GM21360 (cell line): Measurements from ENCODE around the gene PALM2AKAP2.
A peak's percentile ranks its signal among the peaks of the same experiment; 100 is the strongest.
"Not testable (repeated sequence)": the region's sequence is repeated elsewhere in the genome, so short reads cannot be mapped to it uniquely, and the experiment has no call there.

Experiments used
- ATAC-seq: cut with Tn5 transposase; IDR thresholded peaks from one replicate; pipeline ENCODE4 v1.9.1; 2021; ENCODE audit warnings: mild to moderate bottlenecking, moderate library complexity; ENCODE audit not compliant: unreplicated experiment

PALM2AKAP2 gene

DNA sequence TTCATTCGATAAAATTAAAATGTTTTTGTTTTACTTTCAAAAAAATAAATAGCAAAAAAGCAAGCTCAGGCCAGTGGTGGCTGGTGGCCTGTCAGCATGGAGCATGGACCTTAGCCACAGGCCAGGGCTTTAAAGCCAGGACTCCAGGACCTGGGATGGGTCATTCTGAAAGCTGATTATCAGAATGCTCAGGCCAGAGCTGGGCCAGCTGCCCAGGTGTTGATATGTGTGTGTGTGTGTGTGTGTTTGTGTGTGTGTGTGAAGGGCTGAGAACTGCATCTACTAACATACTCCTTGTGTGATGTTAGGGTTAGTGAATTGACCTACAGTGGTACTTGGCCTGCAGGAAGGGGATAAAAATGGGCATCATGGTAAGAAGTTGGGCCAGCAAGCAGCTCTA is 21.5 kb downstream of the PALM2AKAP2 start:
- no peak for ATAC-seq

DNA sequence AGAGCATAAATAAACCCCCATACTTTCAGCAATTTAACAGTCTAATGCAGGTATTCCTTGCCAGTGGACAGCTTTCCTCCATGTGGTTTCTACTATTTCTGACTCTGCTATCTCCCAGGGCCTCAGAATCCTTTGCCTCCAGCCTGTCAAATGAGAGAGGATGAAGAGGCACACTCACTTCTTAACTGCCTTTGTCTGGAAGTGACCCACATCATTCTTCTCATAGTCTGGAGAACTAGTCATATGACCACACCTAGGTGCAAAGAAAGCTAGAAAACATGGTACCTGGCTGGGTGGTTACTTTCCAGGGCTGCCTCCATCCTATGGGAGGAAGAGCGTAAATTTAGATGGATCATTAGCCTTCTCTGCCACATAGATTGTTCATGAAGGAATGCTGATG is 22.5 kb downstream of the PALM2AKAP2 start:
- ATAC-seq, result no peak

DNA sequence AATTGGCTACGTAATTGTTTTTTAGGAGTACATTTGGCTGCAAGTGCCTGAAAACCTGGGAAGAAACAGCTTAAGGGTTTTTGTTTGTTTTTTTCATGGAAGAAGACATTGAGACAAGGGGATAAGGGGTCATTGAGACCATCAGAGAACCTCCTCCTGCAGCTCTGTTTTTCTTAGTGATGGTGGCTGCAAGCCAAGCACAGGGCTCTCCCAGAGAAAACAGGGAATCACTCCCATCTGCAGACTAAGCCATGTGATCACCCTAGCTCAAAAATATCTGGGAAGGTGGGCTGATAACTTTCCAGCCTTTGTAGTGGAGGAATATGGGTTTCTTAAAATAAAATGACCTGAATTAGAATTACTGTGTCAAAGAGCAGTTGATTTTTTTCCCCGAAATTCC is 25.1 kb downstream of the PALM2AKAP2 start:
- ATAC-seq, result no peak

DNA sequence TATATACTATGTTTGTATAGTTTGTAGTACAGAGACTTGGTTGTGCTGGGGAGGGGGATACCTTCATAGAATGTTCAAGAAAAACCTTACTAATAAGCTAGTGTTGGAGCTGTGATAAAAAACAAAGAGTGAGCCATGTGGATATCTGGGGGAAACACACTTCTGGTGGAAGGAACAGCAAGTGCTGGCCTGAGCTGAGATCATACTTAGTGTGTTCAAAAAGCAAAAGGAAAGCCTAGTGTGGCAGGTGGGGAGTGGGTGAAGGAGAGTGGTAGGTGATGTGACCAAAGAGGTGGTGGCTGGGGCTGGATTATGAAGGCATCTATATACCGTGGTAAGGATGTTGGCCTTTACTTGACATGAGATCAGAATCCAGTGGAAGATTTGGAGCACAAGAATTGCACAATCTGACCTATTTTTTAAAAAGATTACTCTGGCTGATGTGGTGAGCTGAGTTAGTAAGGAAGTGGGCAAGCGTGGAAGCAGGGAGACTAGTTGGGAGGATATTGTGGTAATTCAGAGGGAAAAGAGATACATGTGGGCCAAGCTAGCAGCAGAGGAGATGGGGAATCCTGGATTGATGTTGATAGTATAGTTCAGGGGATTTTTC is 26.6 kb downstream of the PALM2AKAP2 start:
- no peak for ATAC-seq

DNA sequence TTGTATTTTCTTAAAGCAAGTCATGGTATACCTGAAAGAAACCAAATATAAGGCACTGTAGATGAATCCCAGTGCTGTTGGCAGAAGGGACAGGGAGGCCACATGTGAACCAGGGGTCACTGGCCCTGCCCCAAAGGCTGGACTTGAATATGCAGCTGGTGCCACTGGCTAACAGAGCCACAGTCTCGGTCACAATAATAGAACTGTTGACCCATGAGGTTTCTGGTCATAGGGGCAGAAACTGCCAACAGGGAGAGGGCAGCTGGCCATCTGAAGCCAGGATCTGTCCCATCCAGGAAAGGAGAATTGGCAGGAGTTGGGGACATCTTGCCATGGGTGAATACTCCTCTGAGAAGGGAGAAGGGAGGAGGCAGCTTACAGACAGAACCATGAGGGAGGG is 31.9 kb downstream of the PALM2AKAP2 start:
- no peak for ATAC-seq

DNA sequence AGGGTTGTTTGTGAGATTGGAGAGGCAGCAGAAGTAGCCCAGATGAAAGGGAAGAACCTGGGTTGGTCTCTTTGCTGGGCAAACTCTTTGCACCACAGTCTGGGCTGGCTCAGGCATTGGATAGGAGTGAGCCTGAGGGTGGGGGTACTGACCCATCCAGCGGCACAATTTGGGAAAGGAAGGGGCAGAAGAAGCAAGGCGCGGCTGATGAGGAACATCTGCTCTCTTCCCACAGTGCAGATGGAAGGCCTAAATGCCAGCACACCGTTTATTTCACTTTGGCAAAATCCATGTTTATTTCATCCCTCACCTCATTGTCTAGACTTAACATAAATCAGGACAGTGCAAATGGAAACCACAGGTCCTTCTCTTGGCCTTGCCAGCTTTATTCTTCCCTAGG is 32.3 kb downstream of the PALM2AKAP2 start:
- no peak for ATAC-seq

DNA sequence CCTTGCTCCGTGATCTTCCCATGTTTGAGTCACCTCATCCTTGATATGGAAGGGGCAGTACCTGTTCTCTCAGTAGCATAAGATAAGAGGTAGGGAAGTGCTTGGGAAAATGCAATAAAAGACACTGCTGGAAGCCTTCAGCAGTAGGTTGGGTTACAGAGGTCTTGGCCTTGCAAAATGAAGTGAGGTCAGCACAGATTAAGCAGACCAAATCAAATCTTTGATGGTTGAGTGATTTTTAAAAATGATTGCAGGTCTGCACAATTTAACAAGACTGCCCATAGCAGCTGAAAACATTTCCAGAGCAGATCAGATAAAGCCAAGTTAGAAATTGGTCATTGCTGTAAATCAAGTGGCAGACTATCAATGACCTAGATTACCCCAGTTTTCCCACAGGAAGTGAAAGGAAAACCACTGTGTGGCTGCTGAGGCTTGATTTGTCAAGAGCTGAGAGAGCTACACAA is 32.9 kb downstream of the PALM2AKAP2 start:
- no peak for ATAC-seq

DNA sequence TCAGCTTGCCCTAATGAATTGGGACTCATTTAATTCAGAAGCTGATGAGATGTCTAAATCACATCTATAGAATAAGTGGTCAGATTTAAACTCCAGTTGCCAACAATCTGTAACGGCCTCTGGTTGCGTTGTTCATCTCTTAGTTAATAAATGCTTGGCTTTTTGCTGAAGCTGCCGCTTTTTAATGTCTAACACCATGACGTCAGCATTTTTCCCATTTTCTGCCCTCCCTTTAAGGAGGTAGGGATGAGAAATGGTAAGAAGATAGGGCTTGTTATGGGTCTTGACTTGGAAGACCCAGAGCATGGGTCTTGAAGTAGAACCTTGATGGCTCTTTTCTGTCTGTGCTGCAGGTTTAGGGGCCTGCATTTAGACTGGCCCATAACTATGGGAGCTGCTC is 33.3 kb downstream of the PALM2AKAP2 start:
- ATAC-seq, result no peak

DNA sequence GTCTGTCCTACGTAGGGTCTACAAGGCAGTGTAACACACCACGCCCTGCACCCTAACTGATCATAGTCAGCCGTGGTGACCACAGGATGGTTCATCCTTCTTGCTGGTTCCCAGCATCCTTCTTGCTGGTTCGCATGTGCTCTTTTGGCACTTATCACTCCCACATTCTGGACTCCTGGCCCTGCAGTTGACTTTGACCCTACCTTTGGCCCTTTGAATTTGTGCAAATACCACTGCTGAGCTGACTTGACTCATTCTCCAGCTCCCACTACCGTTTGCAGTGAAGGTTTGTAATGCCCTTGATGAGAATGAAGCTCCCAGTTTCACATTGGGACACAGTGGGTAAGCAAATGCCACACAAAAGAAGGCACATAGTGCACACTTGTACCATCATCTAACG is 33.8 kb downstream of the PALM2AKAP2 start:
- no peak for ATAC-seq

DNA sequence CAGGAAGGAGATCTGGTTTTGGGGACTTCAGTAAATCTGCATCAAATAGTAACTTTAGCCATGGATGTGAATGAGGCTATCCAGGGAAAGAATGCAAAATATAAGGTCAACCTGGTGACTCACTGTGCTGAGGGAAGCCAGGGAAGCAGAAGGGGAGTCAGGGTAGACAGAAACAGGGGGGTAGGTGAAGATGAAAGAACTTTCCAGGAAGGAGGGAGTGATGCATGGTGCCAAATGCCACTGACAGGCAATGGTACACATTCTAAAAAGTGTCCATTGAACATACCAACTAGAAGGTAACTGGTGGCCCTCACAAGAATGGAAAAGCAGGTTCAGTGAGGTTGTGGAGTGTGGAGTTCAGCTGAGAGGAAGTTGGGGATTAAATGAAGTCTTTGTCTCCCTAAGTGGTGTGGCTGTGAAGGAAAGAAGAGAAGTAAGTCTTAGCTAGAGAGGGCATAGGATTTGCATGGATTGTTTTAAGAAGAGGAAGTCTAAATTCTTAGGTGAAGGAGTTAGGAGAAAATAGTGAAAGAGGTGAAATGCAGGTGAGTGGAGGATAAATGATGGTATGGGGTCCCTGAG is 35.5 kb downstream of the PALM2AKAP2 start:
- no peak for ATAC-seq

DNA sequence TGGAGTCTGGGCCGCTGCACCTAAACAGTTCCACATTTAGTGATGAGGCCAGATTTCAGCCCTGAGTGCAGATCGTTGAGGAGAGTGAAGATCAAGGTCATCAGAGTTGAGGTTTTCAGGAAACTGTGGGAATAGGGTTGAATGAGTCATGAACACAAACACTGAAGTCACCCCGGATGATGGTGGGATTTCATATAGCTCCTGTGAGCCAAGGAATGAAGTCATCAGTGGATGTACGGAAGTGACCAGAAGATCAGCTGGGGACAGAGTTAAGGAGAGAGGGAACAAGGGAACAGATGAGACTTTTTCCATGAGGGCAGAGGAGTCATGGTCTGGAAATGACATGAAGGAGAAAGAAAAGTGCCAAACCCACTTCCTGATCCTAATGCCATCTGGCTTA is 36.5 kb downstream of the PALM2AKAP2 start:
- no peak for ATAC-seq

DNA sequence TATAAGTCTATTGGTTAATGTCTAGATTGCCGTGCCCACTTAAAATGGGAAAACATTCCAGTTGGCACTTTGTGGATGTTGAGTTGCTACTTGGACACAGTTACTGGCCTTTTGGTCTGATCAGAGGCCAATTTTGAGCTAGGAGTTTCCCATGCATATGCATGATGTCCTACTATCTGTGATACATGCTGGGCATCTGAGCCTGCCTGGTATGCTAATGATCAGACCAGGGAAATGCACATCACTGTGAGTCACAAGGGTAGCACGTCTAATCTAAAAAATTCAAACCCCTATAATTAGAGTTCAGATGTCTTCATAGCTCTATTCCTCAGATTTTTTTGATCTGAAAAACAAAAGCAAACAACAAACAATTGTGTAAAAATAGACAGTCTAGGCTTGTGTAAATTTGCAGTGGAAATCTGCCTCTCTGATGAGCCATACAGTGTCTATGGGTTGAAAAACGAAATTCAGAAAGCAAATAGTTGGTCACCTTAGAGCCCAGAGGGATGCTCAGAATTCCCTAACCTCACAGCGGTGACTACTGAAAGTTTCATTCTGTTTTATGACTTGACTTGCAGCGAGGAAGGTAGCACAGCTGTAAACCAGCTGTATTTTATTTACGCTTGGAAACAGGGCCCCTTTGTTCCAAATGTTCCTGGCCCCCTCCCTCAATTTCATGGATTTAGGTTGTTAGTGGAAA is 37.3 kb downstream of the PALM2AKAP2 start:
- no peak for ATAC-seq

DNA sequence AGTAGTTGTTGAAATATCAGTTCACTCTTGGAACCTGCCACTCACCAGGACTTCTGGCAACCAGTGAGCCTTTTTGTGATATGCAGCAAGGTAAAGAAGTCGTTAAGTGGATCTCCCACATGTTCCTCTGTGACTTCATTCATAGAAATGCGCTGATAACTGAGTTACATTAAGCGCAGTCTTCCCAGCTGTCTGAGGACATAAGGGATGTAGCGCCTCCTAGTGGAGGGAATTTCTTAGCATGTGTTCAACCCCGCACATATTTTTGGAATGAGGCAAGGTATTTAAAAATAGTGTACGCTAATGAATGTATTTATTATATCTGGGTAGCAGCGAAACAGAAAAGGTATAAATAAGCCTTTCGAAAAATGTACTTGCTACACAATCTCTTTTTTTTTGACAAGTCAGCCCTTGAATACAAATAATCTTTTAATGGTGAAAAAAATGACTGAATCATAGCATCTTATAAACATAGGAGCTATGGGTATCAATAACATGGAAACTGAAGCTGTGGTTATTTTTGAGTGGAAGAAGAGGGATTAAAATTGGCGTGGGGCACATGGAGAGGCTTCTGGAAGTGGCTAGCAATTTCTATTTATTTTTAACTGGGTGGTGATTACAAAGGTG is 38.0 kb downstream of the PALM2AKAP2 start:
- ATAC-seq, result peak; percentile 93

DNA sequence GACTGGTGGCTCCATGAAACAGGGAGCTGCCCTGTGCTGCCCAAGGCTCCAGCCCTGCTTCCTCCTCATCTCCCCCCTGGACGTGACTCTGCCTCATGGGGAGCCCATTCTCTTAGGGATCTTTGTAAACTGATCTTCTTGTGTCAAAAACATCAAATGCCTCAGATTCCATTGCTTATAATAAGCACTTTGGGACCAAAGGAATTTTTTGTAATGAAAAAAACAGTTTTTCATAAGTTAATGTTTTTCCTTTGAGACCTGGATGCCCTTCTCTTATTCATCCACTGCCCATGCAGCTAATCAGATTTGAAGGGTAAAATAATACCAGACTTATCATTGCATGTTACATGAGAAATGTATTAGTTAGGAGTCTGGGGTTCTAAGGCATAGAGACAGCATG is 41.7 kb downstream of the PALM2AKAP2 start:
- no peak for ATAC-seq

DNA sequence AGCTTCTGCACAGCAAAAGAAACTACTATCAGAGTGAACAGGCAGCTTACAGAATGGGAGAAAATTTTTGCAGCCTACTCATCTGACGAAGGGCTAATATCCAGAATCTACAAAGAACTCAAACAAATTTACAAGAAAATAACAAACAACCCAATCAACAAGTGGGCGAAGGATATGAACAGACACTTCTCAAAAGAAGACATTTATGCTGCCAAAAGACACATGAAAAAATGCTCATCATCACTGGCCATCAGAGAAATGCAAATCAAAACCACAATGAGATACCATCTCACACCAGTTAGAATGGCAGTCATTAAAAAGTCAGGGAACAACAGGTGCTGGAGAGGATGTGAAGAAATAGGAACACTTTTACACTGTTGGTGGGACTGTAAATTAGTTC is 45.4 kb downstream of the PALM2AKAP2 start:
- not testable (repeated sequence) for ATAC-seq

DNA sequence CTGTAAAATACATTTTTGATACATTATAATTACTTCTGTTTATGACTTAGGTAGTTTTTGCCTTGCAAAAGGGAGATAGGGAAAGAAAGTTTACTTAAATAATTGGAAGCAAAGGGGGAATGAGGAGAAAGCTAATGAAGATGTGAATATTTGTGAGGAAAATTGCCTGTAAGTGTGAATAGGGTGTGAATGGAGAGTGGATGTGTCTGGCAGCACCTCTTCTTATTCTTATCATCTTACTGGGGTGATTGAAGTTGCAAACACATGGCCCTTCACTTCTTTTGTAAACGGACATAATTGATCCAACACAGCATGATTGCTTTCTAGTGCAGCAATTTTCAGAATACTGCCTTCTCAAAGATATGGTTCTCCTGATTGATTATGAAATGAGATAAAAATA is 46.6 kb downstream of the PALM2AKAP2 start:
- ATAC-seq, result no peak

DNA sequence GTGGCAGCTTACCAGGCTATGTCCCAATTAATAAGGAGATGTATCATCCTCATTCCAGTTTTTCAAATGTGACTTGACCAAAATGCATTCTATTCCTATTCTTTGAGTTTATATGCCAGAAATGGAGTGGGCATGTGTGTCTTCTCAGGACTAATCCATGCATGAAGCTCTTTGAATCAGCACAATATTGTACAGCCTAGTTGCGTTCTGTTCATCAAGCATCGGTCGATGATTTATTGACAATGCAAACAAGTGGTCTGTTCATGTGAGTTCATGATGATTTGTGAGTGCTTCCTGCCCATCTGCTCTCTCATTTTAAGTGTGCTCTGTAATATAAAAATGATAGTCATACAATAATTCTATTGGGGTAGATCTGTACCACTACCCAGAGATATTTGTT is 48.3 kb downstream of the PALM2AKAP2 start:
- no peak for ATAC-seq
